ENCODE results near the gene PNKP. TPM values are rescaled to one million over a fixed set of nuclear protein-coding genes. Genes with fewer than 3 reads are reported as not detected.
A peak's percentile ranks its signal among the peaks of the same experiment; 100 is the strongest.

The PNKP gene
- total and polyA plus RNA-seq, 9 of the 15 experiments (the other 6 are each of a cell fraction or from before 2014, with no cell fraction given) = 2.8 to 85.4 (median 25.3) TPM

- no peak for TF ChIP-seq CTCFL (IDR thresholded peaks at IDR 0.05; ENCODE audit: borderline replicate concordance, insufficient read depth, low read depth, low read length, poor library complexity, severe bottlenecking)
- TF ChIP-seq KLF13 (tag; IDR thresholded peaks at IDR 0.05; ENCODE audit: borderline replicate concordance, low read depth) = no peak
- peak; percentile 94 for TF ChIP-seq ZFP91 (CRISPR knock-in tag; IDR thresholded peaks at IDR 0.05)
- TF ChIP-seq NFRKB (IDR thresholded peaks at IDR 0.05; ENCODE audit: low read depth) = no peak
- TF ChIP-seq, protein P1, sequence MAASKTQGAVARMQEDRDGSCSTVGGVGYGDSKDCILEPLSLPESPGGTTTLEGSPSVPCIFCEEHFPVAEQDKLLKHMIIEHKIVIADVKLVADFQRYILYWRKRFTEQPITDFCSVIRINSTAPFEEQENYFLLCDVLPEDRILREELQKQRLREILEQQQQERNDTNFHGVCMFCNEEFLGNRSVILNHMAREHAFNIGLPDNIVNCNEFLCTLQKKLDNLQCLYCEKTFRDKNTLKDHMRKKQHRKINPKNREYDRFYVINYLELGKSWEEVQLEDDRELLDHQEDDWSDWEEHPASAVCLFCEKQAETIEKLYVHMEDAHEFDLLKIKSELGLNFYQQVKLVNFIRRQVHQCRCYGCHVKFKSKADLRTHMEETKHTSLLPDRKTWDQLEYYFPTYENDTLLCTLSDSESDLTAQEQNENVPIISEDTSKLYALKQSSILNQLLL (CRISPR knock-in tag; IDR thresholded peaks at IDR 0.05; ENCODE audit: borderline replicate concordance) = no peak
- TF ChIP-seq CBFB (CRISPR knock-in tag; IDR thresholded peaks at IDR 0.05) = no peak
- TF ChIP-seq RREB1 (CRISPR knock-in tag; IDR thresholded peaks at IDR 0.05) = peak; percentile 74; the same call in 1 of the 2 replicates
- TF ChIP-seq KDM2B (CRISPR knock-in tag; IDR thresholded peaks at IDR 0.05) = no peak
These were observed 1.7 kb upstream of the PNKP start (continued) for GRCh38 chr19:49869009-49869483.
